Glomerular visceral epithelial cell (primary cell): ENCODE results near the gene KDELR1.
A peak's percentile ranks its signal among the peaks of the same experiment; 100 is the strongest.

Source experiments
- DNase-seq: peaks from one replicate; pipeline ENCODE4 v3.0.0-alpha.2; 2016; ENCODE audit errors: extremely low spot score

The KDELR1 gene

DNA sequence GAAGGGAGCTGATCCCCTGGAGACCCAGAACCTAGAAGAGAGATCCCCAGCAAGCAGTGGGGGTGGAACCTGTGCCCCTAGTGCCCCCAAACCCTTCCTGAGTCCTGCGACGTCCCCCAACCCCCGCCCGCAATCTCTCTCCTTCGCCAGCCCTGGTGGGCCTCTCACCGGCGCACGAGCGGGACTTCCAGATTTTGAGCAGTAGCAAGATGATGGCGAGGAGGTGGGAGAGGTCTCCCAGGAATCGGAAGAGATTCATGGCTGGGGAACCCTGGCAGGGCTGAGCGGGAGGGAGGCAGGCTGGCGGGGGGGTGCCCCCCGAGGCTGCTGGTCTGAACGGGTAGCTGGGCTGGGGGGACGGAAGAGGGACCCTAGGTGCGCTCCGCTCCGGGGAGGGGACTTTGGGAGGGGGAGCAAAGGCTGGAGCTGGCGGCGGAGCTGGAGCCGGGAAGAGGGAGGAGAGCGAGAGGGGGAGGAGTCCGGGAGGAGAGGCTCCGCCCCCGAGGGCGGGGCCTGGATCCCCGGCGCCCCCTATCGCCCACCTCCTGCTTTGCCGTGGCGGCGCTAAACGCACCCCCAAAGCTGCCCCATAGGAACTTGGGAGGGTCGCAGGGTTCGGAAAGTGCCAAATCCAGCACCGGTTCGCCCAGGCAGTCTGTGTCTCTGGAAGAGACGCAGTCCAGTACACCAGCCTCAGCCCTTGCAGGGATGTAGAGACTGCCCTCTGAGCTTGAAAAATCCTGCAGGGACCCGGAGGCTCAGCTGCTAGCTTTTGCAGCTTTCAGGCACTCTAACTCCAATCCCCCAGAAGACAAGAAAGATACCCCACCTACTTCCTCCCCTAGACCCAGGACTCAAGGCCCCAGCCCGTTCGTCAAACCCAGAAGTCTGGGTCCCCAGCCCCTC lies at the start of gene KDELR1:
TSS of gene KDELR1 (minus strand) at position 452 of the 906 bp plus-strand sequence. CDS start at position 259, 193 bp downstream.
- DNase-seq: peak; percentile 78

DNA sequence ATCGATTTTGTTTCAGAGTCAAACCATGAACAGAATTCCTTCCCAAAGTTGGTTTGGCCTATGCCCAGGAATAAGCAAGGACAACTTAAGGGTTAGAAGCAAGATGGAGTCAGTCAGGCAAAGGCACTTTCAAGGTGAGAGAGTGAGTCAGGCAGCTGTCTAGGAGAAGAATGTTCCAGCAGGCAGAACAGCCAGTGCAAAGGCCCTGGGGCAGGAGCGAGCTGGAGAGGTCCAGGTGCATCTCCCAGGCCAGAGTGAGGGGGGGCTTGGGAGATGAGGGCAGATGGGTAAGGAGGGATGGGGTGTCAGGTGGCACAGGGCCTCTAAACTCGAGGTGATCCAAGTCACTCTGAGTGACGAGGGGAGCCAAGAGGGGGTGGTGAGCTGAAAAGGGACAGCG lies 45.2 kb upstream of the KDELR1 start:
- no peak for DNase-seq

DNA sequence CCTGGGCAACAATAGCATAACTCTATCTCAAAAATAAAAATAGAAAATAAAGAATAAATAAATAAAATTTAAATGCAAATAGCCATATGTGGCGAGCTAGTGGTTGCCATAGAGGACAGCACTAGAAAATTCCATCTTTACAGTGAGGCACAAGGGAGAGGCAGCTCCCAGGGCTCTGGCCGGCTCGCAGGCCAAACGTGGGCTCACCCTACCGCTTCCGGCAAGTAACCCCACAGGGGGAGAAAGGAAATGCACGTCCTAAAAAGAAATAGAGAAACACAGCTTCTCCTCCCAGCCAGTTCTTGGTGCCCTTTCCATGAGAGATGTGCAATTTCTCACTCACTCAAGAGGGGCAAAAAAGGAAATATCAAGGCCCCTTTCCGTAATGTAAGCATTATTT lies 42.0 kb upstream of the KDELR1 start:
- DNase-seq: no peak

DNA sequence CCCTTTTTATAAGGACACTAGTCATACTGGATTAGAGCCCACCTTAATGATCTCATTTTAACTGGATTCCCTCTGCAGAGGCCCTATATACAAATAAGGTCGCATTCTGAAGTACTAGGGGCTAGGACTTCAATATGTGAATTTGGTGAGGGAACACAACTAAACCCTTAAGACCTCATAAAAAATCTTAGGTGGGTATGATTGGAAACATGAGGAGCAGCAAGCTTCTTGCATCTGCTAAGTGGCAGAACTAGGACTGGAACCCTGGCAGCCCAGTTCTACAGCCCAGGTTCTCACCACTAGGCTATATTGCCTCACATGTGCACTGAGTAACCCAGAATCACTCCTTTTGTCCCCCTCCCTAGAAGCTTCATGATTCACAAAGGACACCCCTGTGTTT lies 37.3 kb upstream of the KDELR1 start:
- DNase-seq: no peak

GRCh38 chr19:48424694-48425219 lies 33.4 kb upstream of the KDELR1 start:
- peak; percentile 73 for DNase-seq

GRCh38 chr19:48421548-48421947 lies 30.2 kb upstream of the KDELR1 start:
- DNase-seq: no peak

DNA sequence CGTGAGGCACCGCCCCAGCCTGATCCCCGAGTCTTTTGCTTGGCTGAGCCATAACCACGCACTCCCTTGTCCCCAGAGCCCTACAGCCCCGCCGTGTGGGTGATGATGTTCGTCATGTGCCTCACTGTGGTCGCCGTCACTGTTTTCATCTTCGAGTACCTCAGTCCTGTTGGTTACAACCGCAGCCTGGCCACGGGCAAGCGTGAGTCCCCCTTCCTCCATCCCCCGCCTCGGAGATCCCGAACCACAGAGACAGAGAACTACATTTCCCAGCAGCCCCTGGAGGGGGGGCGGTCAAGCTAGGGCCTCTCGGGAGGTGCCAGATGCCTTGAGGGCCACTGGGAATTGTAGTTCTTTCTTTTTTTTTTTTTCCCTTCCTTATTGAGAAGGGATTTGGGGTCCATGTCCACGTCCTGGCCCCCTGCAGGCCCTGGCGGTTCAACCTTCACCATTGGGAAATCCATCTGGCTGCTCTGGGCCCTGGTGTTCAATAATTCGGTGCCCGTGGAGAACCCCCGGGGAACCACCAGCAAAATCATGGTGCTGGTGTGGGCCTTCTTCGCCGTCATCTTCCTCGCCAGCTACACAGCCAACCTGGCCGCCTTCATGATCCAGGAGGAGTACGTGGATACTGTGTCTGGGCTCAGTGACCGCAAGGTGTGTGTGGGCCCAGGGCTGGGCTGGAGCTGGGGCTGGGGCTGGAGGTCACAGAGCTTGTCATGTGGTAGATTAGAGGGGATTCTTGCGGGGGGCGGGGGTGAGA lies 28.0 kb upstream of the KDELR1 start:
- no peak for DNase-seq

DNA sequence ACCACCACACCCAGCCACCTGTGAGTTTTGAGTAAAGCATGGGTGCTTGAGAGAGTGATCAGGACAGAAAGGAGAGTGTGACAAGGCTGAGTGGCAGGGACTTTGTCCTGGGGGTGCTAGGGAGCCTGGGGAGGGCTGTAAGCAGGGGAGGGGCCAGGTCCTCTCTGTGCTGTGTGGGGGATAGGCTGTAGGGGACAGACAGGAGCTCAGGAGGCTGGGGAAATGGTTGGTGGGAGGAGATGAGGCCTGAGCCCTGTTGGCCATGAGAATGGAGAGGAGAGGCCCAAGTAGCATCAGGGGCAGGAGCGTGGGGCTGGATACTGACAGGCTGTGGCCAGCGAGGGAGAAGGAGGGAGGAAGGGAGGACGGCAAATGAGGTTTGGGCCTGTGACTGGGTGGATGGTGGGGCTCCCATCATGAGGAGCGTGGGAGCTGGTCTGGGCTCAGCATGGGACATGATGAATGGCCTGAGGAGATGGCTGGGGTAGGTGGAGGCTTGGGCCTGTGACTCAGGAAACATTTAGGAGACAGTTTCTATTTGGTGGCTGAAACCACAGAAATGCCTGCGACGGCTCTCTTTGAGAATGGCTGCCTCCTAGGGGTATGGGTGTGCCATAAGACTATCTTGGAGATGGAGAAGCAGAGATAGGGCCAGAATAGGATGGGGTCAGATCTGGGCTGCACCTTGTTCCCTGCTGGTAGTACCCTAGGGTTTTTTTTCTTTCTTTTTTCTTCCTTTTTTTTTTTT lies 27.1 kb upstream of the KDELR1 start:
- peak; percentile 31 for DNase-seq

- DNase-seq: no peak
These were observed 26.1 kb upstream of the KDELR1 start for GRCh38 chr19:48417421-48417820.

DNA sequence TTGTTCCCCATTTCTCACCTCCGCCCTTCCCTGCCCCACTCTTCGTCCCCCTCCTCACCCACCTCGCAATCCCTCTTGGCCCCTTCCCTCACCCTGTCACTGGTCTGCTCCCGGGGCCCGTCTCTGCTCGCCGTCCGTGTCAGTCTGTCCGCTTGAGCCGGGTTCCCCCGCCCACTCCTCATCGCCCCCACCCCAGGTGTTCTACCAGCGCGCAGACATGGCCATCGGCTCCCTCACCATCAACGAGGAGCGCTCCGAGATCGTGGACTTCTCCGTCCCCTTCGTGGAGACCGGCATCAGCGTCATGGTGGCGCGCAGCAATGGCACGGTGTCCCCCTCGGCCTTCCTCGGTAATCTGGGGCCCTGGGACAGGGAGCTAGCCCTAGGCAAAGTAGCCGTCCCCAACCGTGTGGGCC lies 24.5 kb upstream of the KDELR1 start:
- DNase-seq: no peak

GRCh38 chr19:48415395-48415794 lies 24.0 kb upstream of the KDELR1 start:
- peak; percentile 77 for DNase-seq

DNA sequence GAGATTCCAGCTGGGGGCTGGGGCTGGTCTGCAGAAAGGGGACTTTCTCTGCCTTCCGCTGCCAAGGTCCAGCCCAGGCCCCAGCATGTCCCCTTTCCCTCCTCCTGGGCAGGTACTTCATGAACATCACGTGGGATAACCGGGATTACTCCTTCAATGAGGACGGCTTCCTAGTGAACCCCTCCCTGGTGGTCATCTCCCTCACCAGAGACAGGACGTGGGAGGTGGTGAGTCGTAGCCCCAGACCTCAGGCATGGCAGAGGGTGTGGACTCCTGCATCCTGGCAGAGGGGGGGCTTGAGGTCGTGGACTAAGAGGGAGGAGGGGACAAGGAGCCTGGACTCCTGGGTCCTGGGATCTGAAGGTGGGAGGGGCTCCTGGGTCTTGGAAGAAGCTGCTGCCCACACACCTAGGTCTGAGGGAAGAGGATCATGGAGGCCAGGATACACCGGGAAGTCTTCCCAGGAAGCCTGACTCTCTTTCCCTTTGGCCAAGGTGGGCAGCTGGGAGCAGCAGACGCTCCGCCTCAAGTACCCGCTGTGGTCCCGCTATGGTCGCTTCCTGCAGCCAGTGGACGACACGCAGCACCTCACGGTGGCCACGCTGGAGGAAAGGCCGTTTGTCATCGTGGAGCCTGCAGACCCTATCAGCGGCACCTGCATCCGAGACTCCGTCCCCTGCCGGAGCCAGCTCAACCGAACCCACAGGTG lies 22.7 kb upstream of the KDELR1 start:
- DNase-seq: peak; percentile 63

- DNase-seq: no peak
These were observed 14.5 kb upstream of the KDELR1 start for GRCh38 chr19:48405850-48406249.

DNA sequence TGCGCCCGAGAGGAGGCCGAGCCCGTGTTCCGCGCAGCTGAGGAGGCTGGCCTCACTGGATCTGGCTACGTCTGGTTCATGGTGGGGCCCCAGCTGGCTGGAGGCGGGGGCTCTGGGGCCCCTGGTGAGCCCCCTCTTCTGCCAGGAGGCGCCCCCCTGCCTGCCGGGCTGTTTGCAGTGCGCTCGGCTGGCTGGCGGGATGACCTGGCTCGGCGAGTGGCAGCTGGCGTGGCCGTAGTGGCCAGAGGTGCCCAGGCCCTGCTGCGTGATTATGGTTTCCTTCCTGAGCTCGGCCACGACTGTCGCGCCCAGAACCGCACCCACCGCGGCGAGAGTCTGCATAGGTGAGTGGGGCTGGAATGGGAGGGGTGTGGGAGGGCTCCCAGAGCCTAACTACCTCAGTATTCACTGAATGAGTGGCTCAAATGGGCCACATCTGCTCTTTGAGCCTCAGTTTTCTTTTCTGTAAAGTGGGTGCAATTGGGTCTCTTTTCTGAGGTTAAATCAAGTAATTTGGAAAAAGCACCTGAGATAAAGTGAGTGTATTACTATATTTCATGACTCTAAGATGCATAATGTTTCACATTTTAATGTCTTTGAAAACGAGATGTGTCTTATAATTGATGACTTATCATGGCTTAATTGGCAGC lies 13.8 kb upstream of the KDELR1 start:
- DNase-seq: no peak

DNA sequence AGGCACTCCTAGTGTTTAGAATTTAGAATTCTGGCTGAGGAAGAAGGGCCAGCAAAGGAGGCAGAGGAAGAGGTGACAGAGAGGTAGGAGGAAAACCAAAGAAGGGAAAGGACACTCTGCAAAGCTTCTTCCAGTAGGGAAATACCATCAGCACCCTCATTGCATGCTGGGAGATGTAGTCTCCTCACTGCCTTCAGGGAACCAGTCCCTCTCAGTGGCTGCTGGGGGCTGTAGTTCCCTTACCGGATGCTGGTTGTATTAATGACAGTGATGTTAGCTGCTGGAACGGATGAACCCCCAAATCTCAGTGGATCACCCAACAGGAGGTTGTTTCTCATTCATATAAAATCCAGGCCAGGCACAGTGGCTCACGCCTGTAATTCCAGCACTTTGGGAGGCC lies 12.3 kb upstream of the KDELR1 start:
- peak; percentile 55 for DNase-seq

DNA sequence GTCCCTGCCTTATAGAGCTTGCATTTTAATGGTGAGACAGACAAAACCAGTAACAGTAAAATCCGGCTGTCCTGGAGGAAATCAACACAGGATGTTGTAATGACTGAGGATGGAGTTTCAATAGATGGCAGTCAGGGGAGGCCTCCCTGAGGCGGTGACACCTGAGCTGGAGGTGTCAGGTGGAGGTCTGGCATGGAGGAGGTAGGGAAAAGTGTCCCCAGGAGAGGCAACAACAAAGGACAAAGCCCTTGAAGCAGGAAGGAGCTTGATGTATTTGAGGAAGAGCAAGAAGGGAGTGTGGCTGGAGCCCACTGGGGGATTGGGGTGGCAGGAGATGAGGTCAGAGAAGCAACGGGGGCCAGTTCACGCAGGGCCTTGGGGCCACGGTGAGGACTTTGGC lies 9.9 kb upstream of the KDELR1 start:
- no peak for DNase-seq

DNA sequence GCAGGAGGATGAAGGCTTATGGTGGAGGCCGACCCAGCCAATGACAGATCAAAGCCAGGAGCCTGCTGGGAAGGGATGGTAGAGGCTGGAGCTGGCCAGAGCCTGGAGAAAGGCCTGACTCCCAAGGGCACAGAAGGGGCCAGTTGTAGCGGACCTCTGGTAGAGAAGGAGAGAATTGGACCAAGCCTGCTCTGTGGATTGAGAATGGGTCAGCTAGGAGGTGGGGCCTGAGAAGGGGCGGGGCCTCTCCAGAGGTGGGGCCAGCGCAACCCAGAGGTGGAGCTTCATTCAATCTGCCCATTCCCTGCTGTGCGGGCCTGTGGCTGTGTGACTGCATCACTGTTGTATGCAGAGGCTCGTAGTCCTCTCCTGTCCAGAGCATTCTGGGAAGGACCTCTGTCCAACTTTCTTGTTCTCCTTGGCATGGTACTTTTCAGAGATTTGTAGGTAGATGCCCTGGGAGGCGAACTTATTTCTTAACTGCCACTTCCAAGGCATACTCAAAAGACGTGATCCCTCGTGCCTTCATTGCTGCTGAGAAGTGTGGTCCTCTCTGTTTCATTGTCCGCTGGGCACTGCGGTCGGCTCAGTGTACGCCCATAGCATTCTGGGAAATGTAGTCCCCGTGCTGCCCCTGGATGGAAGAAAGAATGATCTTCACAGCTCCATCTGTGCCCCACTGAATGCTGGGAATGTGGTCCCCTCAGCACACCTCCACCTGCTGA lies 8.8 kb upstream of the KDELR1 start:
- DNase-seq: peak; percentile 62

DNA sequence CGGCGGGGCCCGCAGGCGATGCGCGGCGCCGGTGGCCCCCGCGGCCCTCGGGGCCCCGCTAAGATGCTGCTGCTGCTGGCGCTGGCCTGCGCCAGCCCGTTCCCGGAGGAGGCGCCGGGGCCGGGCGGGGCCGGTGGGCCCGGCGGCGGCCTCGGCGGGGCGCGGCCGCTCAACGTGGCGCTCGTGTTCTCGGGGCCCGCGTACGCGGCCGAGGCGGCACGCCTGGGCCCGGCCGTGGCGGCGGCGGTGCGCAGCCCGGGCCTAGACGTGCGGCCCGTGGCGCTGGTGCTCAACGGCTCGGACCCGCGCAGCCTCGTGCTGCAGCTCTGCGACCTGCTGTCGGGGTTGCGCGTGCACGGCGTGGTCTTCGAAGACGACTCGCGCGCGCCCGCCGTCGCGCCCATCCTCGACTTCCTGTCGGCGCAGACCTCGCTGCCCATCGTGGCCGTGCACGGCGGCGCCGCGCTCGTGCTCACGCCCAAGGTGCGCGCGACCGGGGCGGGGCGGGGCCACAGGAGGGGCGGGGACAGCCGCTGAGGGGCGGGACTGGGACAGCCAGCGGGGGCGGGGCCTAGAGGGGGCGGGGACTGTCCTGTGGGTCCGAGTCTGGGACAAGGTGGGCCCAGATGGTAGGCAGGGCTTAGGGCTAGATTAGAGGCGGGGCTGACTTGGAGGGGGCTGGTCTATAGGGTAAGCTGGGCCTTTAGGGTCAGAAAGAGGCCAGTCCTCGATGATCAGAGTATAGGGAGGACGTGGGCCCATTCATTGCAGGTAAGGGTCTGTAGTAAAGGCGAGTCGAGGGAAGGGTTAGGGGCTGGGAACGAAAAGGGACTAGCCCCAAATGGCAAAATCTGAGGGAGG lies 7.3 kb upstream of the KDELR1 start:
- peak; percentile 82 for DNase-seq

DNA sequence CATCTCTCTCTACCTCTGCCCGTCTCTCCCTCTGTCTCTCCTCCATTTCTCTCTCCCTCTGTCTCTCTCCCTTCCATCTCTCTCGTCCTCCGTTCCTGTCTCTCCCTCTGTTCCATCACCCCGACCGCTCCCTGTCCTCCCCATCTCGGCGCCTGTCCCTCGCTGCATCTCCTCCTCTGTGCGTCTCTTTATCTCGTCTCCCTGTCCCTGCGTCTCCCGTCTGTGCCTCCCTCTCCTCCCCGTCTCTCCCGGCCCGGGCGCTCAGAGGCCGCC lies 6.7 kb upstream of the KDELR1 start:
- DNase-seq: no peak
